GM12891 (cell line): ENCODE measurements around the gene LAMB4.

Experiments used
- PAX5 ChIP-seq: IDR thresholded peaks from 2 replicates; pipeline ENCODE4 v1.6.1; 2011; ENCODE audit warnings: low read length, moderate library complexity, mild to moderate bottlenecking; ENCODE audit not compliant: insufficient read depth, severe bottlenecking
- POLR2A ChIP-seq: IDR thresholded peaks from 2 replicates; pipeline ENCODE4 v1.6.1; 2011; ENCODE audit warnings: low read depth, low read length, control low read depth
- POLR2AphosphoS5 ChIP-seq: IDR thresholded peaks from 2 replicates; pipeline ENCODE4 v1.6.1; 2011; ENCODE audit warnings: low read depth, low read length, control low read depth
- SPI1 ChIP-seq: IDR thresholded peaks from 2 replicates; pipeline ENCODE4 v1.6.1; 2011; ENCODE audit warnings: low read depth, low read length, control low read depth
- TAF1 ChIP-seq: IDR thresholded peaks from 2 replicates; pipeline ENCODE4 v1.6.1; 2011; ENCODE audit warnings: low read depth, low read length, control low read depth

GRCh38 chr7:107977048-107977447 lies 153.1 kb downstream of the LAMB4 start:
- no peak for TF ChIP-seq POLR2A
- no peak for TF ChIP-seq TAF1
- TF ChIP-seq SPI1: no peak
- no peak for TF ChIP-seq PAX5
- no peak for TF ChIP-seq POLR2AphosphoS5
